Activated CD4-positive, alpha-beta T cell treated with anti-CD3 and anti-CD28 coated beads for 36 hours (primary cell): Measurements from ENCODE around the gene CCL28. TPM values are rescaled to one million over a fixed set of nuclear protein-coding genes. Genes with fewer than 3 reads are reported as not detected.
A peak's percentile ranks its signal among the peaks of the same experiment; 100 is the strongest.
"Not testable (repeated sequence)": the region's sequence is repeated elsewhere in the genome, so short reads cannot be mapped to it uniquely, and the experiment has no call there.

ENCODE experiments used
- ATAC-seq: fragments of 200-7000 bp; cut with Tn5 transposase; one replicate; pipeline ENCODE4 v1.10.0; 2021; ENCODE audit warnings: mild to moderate bottlenecking, moderate library complexity
- CTCF ChIA-PET: fragments of 350-600 bp; sonication (Branson Sonifier 250); formaldehyde crosslinking; loops from one replicate; lab custom pipeline; 2021; ENCODE audit warnings: antibody characterized with exemption; lab: Charles Lee
- POLR2A ChIA-PET: fragments of 350-600 bp; sonication (Branson Sonifier 250); formaldehyde crosslinking; loops from one replicate; lab custom pipeline; 2021; ENCODE audit warnings: antibody characterized with exemption, inconsistent platforms; lab: Charles Lee
- DNase-seq: peaks from one replicate; pipeline ENCODE4 v3.0.0-alpha.2; 2020
- H3K27ac Mint-ChIP-seq: one replicate; pipeline ENCODE4 v1.8.0; 2021; ENCODE audit warnings: mixed read lengths
- H3K27me3 Mint-ChIP-seq: one replicate; pipeline ENCODE4 v1.8.0; 2021; ENCODE audit warnings: mixed read lengths
- H3K36me3 Mint-ChIP-seq: one replicate; pipeline ENCODE4 v1.8.0; 2021; ENCODE audit warnings: low read depth, mixed read lengths
- H3K4me1 Mint-ChIP-seq: one replicate; pipeline ENCODE4 v1.8.0; 2021; ENCODE audit warnings: mixed read lengths
- H3K4me3 Mint-ChIP-seq: one replicate; pipeline ENCODE4 v1.8.0; 2021; ENCODE audit warnings: mild to moderate bottlenecking, moderate library complexity, mixed read lengths
- H3K9me3 Mint-ChIP-seq: one replicate; pipeline ENCODE4 v1.8.0; 2021; ENCODE audit warnings: low read depth, mixed read lengths
- intact Hi-C, 2 experiments: fragments of 100-400 bp; cut with DNase I in 1 of 2; cut with micrococcal nuclease in 1 of 2; formaldehyde crosslinking; loops; one replicate each; pipeline versions ENCODE4 v1.14.2 to v1.15.1; 2022 to 2024; cut with DNase I, micrococcal nuclease
- total RNA-seq, 2 experiments: library from RNA; stranded (reverse); gene quantifications; one replicate each; pipeline ENCODE4 v1.2.3, GENCODE V29; 2021

Gene CCL28
- total RNA-seq, 2 experiments from 2014 or later: 13.9 to 18.0 TPM

- H3K4me1 Mint-ChIP-seq, H3K27ac Mint-ChIP-seq, ATAC-seq, H3K27me3 Mint-ChIP-seq, H3K4me3 Mint-ChIP-seq, POLR2A ChIA-PET, DNase-seq, intact Hi-C loops, CTCF ChIA-PET: not testable (repeated sequence)
- H3K36me3 Mint-ChIP-seq: peaks cover 28% of the 10 kb centered on the region
- H3K9me3 Mint-ChIP-seq: peaks cover 22% of the 10 kb centered on the region
These were observed 9.6 kb downstream of the CCL28 start for GRCh38 chr5:43402524-43403066.

GRCh38 chr5:43401827-43402226, 10.4 kb downstream of the CCL28 start:
- ChIA-PET CTCF (interaction anchor here (1.3 kb wide), 1 partner anchor 12 kb away, joined by 6 read pairs; no protein-coding TSS in a partner anchor), POLR2A (no interaction called here)
- intact Hi-C loops: no loop called here
- H3K27ac Mint-ChIP-seq: no peak overlapping the region
- peaks cover 16% of the 10 kb centered on the region for H3K9me3 Mint-ChIP-seq
- peaks cover 28% of the 10 kb centered on the region for H3K36me3 Mint-ChIP-seq
- ATAC-seq (no peak), DNase-seq (no peak)
- H3K27me3 Mint-ChIP-seq: peaks cover 3% of the 10 kb centered on the region
- H3K4me3 Mint-ChIP-seq: no peak overlapping the region
- peaks cover 6% of the 10 kb centered on the region for H3K4me1 Mint-ChIP-seq

GRCh38 chr5:43400082-43400481, 12.1 kb downstream of the CCL28 start:
- intact Hi-C loops: no loop called here
- DNase-seq (no peak), ATAC-seq (no peak)
- H3K27me3 Mint-ChIP-seq: peaks cover 2% of the 10 kb centered on the region
- peaks cover 28% of the 10 kb centered on the region for H3K36me3 Mint-ChIP-seq
- no peak overlapping the region for H3K4me3 Mint-ChIP-seq
- H3K27ac Mint-ChIP-seq: no peak overlapping the region
- ChIA-PET CTCF (no interaction called here), POLR2A (no interaction called here)
- peaks cover 18% of the 10 kb centered on the region for H3K4me1 Mint-ChIP-seq
- peaks cover 8% of the 10 kb centered on the region for H3K9me3 Mint-ChIP-seq

- ChIA-PET POLR2A (interaction anchor here (0.6 to 0.7 kb wide), 2 partner anchors 24 to 88 kb away, joined by 4 to 8 read pairs; no protein-coding TSS in a partner anchor), CTCF (interaction anchor here (0.7 to 0.9 kb wide), 7 partner anchors 10 to 211 kb away, joined by 3 to 4 read pairs (median 3); partner anchors contain the start of gene TMEM267)
- Mint-ChIP-seq H3K4me1 (peaks cover 26% of the 10 kb centered on the region), H3K9me3 (no peaks in the 10 kb centered on the region), H3K27me3 (no peaks in the 10 kb centered on the region), H3K27ac (peak overlapping the region; percentile 96), H3K4me3 (peak overlapping the region; percentile 84), H3K36me3 (peaks cover 17% of the 10 kb centered on the region)
- intact Hi-C loops: loop anchor here (1.0 to 10.0 kb wide), 7 partner anchors 86 to 330 kb away; partner anchors contain the start of genes NNT (in 2 of the 2), PAIP1 (in 1 of the 2), TMEM267 (in 1 of the 2) and ZNF131 (in 1 of the 2)
- DNase-seq: peak; percentile 82
- ATAC-seq: peak; percentile 97
These were observed 15.4 kb downstream of the CCL28 start for GRCh38 chr5:43396762-43397304.

DNA sequence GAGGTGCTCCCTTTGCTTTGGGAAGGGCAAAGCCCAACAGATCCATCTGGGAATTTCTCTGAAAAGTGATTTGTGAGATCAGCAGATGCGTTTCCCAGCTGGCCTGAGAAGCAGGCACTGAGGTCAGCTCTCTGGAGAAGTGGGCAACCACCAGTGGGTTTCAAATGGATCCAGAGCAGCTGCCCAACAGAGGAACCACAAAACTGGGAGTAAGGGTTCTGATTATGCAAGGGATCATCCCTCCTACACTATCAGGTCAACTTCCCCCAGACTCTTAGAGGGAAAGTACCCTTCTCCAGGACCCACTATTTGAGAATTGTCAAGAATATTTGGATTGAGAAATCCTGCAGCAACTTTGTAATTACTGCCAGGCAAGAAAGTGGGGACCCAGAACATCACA, 21.7 kb downstream of the CCL28 start:
- intact Hi-C loops: loop anchor here in 1 of 2 experiments (10.0 kb wide), 1 partner anchor 214 kb away; the partner anchor contains the start of gene NNT
- Mint-ChIP-seq H3K27ac (no peak overlapping the region), H3K4me3 (no peak overlapping the region), H3K4me1 (peaks cover 33% of the 10 kb centered on the region), H3K27me3 (no peaks in the 10 kb centered on the region), H3K9me3 (no peaks in the 10 kb centered on the region), H3K36me3 (peaks cover 15% of the 10 kb centered on the region)
- ATAC-seq: no peak
- CTCF ChIA-PET: interaction anchor here (0.5 to 4.0 kb wide), 49 partner anchors 11 to 482 kb away, joined by 3 to 35 read pairs (median 5); partner anchors contain the start of genes HMGCS1, NIM1K, TMEM267 and ZNF131
- no peak for DNase-seq
- POLR2A ChIA-PET: no interaction called here

- Mint-ChIP-seq H3K4me1 (peaks cover 32% of the 10 kb centered on the region), H3K9me3 (no peaks in the 10 kb centered on the region), H3K27me3 (no peaks in the 10 kb centered on the region), H3K27ac (no peak overlapping the region), H3K4me3 (no peak overlapping the region), H3K36me3 (peaks cover 15% of the 10 kb centered on the region)
- DNase-seq: peak; percentile 63
- intact Hi-C loops: loop anchor here (1.0 to 10.0 kb wide), 9 partner anchors 77 to 481 kb away; partner anchors contain the start of genes HMGCS1 (in 1 of the 2) and NNT (in 1 of the 2)
- ATAC-seq: peak; percentile 85
- CTCF ChIA-PET: interaction anchor here (0.5 to 4.0 kb wide), 56 partner anchors 12 to 481 kb away, joined by 3 to 35 read pairs (median 4); partner anchors contain the start of genes HMGCS1, NIM1K, TMEM267 and ZNF131
- POLR2A ChIA-PET: interaction anchor here (0.6 kb wide), 1 partner anchor 278 kb away, joined by 8 read pairs; no protein-coding TSS in a partner anchor
These were observed 22.4 kb downstream of the CCL28 start for GRCh38 chr5:43389679-43390329.

DNA sequence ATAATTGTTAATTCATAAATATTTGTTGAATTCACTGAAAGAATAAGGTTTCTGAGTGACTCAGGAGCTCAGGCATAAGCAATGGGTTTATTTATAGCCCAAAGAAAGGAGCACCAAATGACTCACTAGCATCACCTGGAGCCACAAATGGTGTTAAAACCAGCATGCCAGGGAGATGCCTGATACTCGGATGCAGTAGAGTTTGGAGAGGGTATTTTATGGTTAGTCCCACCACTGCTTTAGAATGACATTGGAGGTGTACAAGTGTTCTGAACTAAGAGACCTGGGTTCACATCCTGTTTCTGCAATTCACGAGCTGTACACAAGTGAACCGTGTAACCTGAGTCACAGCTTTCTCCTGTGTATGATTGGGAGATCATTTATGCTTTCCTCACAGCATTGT, 25.2 kb downstream of the CCL28 start:
- intact Hi-C loops: loop anchor here in 1 of 2 experiments (5.0 kb wide), 1 partner anchor 475 kb away; no protein-coding TSS in a partner anchor
- CTCF ChIA-PET: interaction anchor here (0.8 to 4.0 kb wide), 4 partner anchors 10 to 322 kb away, joined by 4 to 35 read pairs (median 4); no protein-coding TSS in a partner anchor

GRCh38 chr5:43376496-43377140, 35.6 kb downstream of the CCL28 start:
- H3K4me3 Mint-ChIP-seq: no peak overlapping the region
- DNase-seq (no peak), ATAC-seq (no peak)
- no peaks in the 10 kb centered on the region for H3K27me3 Mint-ChIP-seq
- intact Hi-C loops: no loop called here
- H3K36me3 Mint-ChIP-seq: peaks cover 31% of the 10 kb centered on the region
- H3K9me3 Mint-ChIP-seq: no peaks in the 10 kb centered on the region
- ChIA-PET POLR2A (interaction anchor here (0.6 kb wide), 1 partner anchor 14 kb away, joined by 3 read pairs; no protein-coding TSS in a partner anchor), CTCF (interaction anchor here (0.8 to 0.9 kb wide), 2 partner anchors 10 to 259 kb away, joined by 3 to 4 read pairs; no protein-coding TSS in a partner anchor)
- H3K27ac Mint-ChIP-seq: no peak overlapping the region
- no peaks in the 10 kb centered on the region for H3K4me1 Mint-ChIP-seq

More for the DNA sequence above, 25.2 kb downstream of the CCL28 start:
- H3K27ac Mint-ChIP-seq: peak overlapping the region; percentile 13
- no peak overlapping the region for H3K4me3 Mint-ChIP-seq
- ATAC-seq (peak; percentile 57), DNase-seq (no peak)
- H3K27me3 Mint-ChIP-seq: no peaks in the 10 kb centered on the region
- H3K9me3 Mint-ChIP-seq: no peaks in the 10 kb centered on the region
- POLR2A ChIA-PET: no interaction called here
- peaks cover 36% of the 10 kb centered on the region for H3K36me3 Mint-ChIP-seq
- H3K4me1 Mint-ChIP-seq: peaks cover 33% of the 10 kb centered on the region

DNA sequence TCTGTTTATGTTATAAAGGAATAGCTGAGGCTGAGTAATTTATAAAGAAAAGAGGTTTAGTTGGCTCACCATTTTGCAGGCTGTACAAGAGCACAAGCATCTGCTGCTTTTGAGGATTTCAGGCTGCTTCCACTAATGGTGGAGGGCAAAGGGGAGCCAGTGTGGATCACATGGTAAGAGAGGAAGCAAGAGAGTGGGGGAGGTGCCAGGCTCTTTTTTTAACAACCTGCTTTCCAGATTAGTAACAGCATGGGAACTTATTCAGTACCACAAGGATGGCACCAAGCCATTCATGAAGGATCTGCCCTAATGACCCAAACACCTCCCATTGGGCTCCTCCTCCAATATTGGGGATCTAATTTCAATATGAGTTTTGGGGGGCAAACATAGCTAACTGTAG, 40.4 kb downstream of the CCL28 start:
- no peak for ATAC-seq
- Mint-ChIP-seq H3K27ac (no peak overlapping the region), H3K4me1 (peaks cover 2% of the 10 kb centered on the region)

DNA sequence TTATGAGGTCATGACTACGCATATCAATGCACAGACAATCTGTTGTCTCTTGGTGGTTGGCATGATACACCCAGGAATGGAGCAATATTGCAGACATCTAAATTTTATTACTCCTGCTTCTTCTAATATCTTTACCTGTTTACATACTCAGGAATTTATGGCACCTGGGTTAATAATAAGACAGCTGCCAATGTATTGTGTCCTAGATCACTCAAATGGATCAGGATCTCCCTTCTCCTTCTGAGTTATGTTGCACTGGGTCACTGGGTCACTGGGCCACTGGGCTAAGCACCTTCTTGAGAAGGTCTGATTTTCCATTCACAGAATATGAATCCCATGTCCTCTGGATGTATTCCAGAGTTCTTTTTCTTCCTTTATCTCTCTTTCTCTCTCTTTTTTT, 41.8 kb downstream of the CCL28 start:
- POLR2A ChIA-PET: no interaction called here
- DNase-seq (no peak), ATAC-seq (no peak)
- Mint-ChIP-seq H3K27ac (no peak overlapping the region), H3K4me1 (peaks cover 2% of the 10 kb centered on the region), H3K9me3 (peaks cover 7% of the 10 kb centered on the region), H3K27me3 (peaks cover 4% of the 10 kb centered on the region), H3K36me3 (peaks cover 22% of the 10 kb centered on the region), H3K4me3 (no peak overlapping the region)
- intact Hi-C loops: no loop called here
- CTCF ChIA-PET: interaction anchor here (0.6 kb wide), 1 partner anchor 210 kb away, joined by 3 read pairs; no protein-coding TSS in a partner anchor

More for the DNA sequence above, 40.4 kb downstream of the CCL28 start:
- CTCF ChIA-PET: no interaction called here
- DNase-seq: no peak
- intact Hi-C loops: no loop called here
- POLR2A ChIA-PET: no interaction called here
- Mint-ChIP-seq H3K36me3 (peaks cover 26% of the 10 kb centered on the region), H3K9me3 (peaks cover 5% of the 10 kb centered on the region), H3K27me3 (no peaks in the 10 kb centered on the region), H3K4me3 (no peak overlapping the region)
